SK-N-SH (cell line): ENCODE data around the gene SNX17. TPM values are rescaled to one million over a fixed set of nuclear protein-coding genes. Genes with fewer than 3 reads are reported as not detected.

Experiments
- CTCF ChIA-PET: fragments of 300-600, 350-600 bp; formaldehyde crosslinking; extraction: SDS; loops from one replicate; lab custom pipeline; 2021; lab: Yijun Ruan, JAX
- POLR2A ChIA-PET: fragments of 350-600 bp; sonication (Branson Sonifier 250); formaldehyde crosslinking; extraction: SDS; loops from one replicate; lab custom pipeline; 2020; ENCODE audit warnings: antibody characterized with exemption, inconsistent platforms; lab: Yijun Ruan, JAX
- DNase-seq: peaks from one replicate; pipeline ENCODE4 v3.0.0; 2012
- H2AFZ ChIP-seq: fragments of 200-600 bp; sonication (generic); 2 replicates; pipeline ENCODE4 v1.8.1; 2016; ENCODE audit warnings: antibody characterized with exemption, mild to moderate bottlenecking, low read depth
- H3F3A ChIP-seq: fragments of 200-600 bp; sonication (generic); replicated peaks from 2 replicates; pipeline ENCODE3; 2016; ENCODE audit warnings: antibody characterized with exemption, mild to moderate bottlenecking; ENCODE audit not compliant: insufficient read depth
- H3K27ac ChIP-seq, 2 experiments: fragments of 200-500 bp in 1 of 2; fragments of 200-600 bp in 1 of 2; sonication (Bioruptor generic) in 1 of 2; sonication (generic), shearing (Covaris generic) in 1 of 2; 2 replicates each; pipeline versions ENCODE4 v1.5.1 to v1.6.1; 2014 to 2016; ENCODE audit warnings: low read depth in 2 of 2, inconsistent platforms in 1 of 2, low read length in 1 of 2, mild to moderate bottlenecking in 1 of 2, mixed read lengths in 1 of 2
- H3K27me3 ChIP-seq: fragments of 200-600 bp; sonication (generic), shearing (Covaris generic); 2 replicates; pipeline ENCODE4 v1.6.1; 2016; ENCODE audit warnings: mixed run types; ENCODE audit not compliant: insufficient read depth
- H3K36me3 ChIP-seq, 2 experiments: fragments of 200-500 bp in 1 of 2; fragments of 200-600 bp in 1 of 2; sonication (Bioruptor generic) in 1 of 2; sonication (generic) in 1 of 2; replicated peaks in 1 of 2; 2 replicates each; pipeline versions ENCODE3 to v1.5.1; 2014 to 2016; ENCODE audit warnings: low read length in 1 of 2, mild to moderate bottlenecking in 1 of 2; ENCODE audit not compliant: insufficient read depth in 2 of 2, control insufficient read depth in 1 of 2
- H3K4me1 ChIP-seq, 2 experiments: fragments of 200-500 bp in 1 of 2; fragments of 200-600 bp in 1 of 2; sonication (Bioruptor generic) in 1 of 2; sonication (generic), shearing (Covaris generic) in 1 of 2; 2 replicates each; pipeline versions ENCODE4 v1.5.1 to v1.6.1; 2014 to 2016; ENCODE audit warnings: low read depth in 1 of 2, low read length in 1 of 2, mixed run types in 1 of 2; ENCODE audit not compliant: insufficient read depth in 2 of 2, control insufficient read depth in 1 of 2
- H3K4me2 ChIP-seq: fragments of 200-600 bp; sonication (generic), shearing (Covaris generic); 2 replicates; pipeline ENCODE4 v1.6.1; 2017; ENCODE audit warnings: mixed run types
- H3K4me3 ChIP-seq, 2 experiments: fragments of 200-500 bp in 1 of 2; fragments of 200-600 bp in 1 of 2; sonication (Bioruptor generic) in 1 of 2; sonication (generic), shearing (Covaris generic) in 1 of 2; 2 replicates each; pipeline versions ENCODE4 v1.5.1 to v1.8.1; 2014 to 2016; ENCODE audit warnings: low read depth in 2 of 2, inconsistent platforms in 1 of 2, low read length in 1 of 2, mild to moderate bottlenecking in 1 of 2, mixed read lengths in 1 of 2, moderate library complexity in 1 of 2
- H3K79me2 ChIP-seq: fragments of 200-600 bp; sonication (generic); 2 replicates; pipeline ENCODE4 v1.8.1; 2017; ENCODE audit warnings: mild to moderate bottlenecking; ENCODE audit not compliant: insufficient read depth
- H3K9ac ChIP-seq: fragments of 200-600 bp; sonication (generic); 2 replicates; pipeline ENCODE4 v1.6.1; 2017; ENCODE audit warnings: mixed run types
- H3K9me2 ChIP-seq: fragments of 200-600 bp; sonication (generic); 2 replicates; pipeline ENCODE4 v1.6.1; 2017; ENCODE audit warnings: mixed run types
- H3K9me3 ChIP-seq: fragments of 200-600 bp; sonication (generic); 2 replicates; pipeline ENCODE4 v1.6.1; 2017; ENCODE audit warnings: mixed run types, mild to moderate bottlenecking, moderate library complexity
- H4K20me1 ChIP-seq: fragments of 200-600 bp; sonication (generic); 2 replicates; pipeline ENCODE4 v1.6.1; 2017; ENCODE audit warnings: mild to moderate bottlenecking, mixed run types; ENCODE audit not compliant: insufficient read depth
- CTCF ChIP-seq: fragments of 200-600 bp; sonication (generic); IDR thresholded peaks from 2 replicates; pipeline ENCODE4 v1.6.1; 2017; ENCODE audit warnings: antibody characterized with exemption, mild to moderate bottlenecking, moderate library complexity
- GATA2 ChIP-seq: sonication (generic); formaldehyde crosslinking; IDR thresholded peaks from 2 replicates; pipeline ENCODE4 v1.5.0; 2020; ENCODE audit warnings: mild to moderate bottlenecking, missing genetic modification reagents
- JUND ChIP-seq: IDR thresholded peaks from 2 replicates; pipeline ENCODE4 v1.4.0; 2012
- NFIC ChIP-seq: IDR thresholded peaks from 2 replicates; pipeline ENCODE4 v1.4.0; 2012; ENCODE audit warnings: borderline replicate concordance
- POLR2AphosphoS5 ChIP-seq: IDR thresholded peaks from 2 replicates; pipeline ENCODE4 v1.6.1; 2012; ENCODE audit warnings: low read depth, low read length
- RCOR1 ChIP-seq: fragments of 150-350 bp; IDR thresholded peaks from 2 replicates; pipeline ENCODE4 v1.6.1; 2017; ENCODE audit warnings: antibody characterized with exemption, low read length
- RFX5 ChIP-seq: IDR thresholded peaks from 2 replicates; pipeline ENCODE4 v1.6.1; 2012; ENCODE audit warnings: mild to moderate bottlenecking, improper control_type of control experiment, low read length
- RXRA ChIP-seq: IDR thresholded peaks from 2 replicates; pipeline ENCODE4 v1.4.0; 2012; ENCODE audit warnings: low read depth, mild to moderate bottlenecking, borderline replicate concordance
- SIN3A ChIP-seq: IDR thresholded peaks from 2 replicates; pipeline ENCODE4 v1.6.1; 2012; ENCODE audit warnings: low read depth, mild to moderate bottlenecking, low read length, moderate library complexity, borderline replicate concordance
- SMC3 ChIP-seq: IDR thresholded peaks from 2 replicates; pipeline ENCODE4 v1.6.1; 2012; ENCODE audit warnings: low read depth, low read length, improper control_type of control experiment
- TCF12 ChIP-seq: IDR thresholded peaks from 2 replicates; pipeline ENCODE4 v1.4.0; 2012
- TEAD4 ChIP-seq: IDR thresholded peaks from 2 replicates; pipeline ENCODE4 v1.4.0; 2012; ENCODE audit warnings: mild to moderate bottlenecking, borderline replicate concordance; ENCODE audit not compliant: insufficient read depth
- USF1 ChIP-seq: IDR thresholded peaks from 2 replicates; pipeline ENCODE4 v1.4.0; 2012; ENCODE audit warnings: low read depth, borderline replicate concordance
- YY1 ChIP-seq: IDR thresholded peaks from 2 replicates; pipeline ENCODE4 v1.4.0; 2012; ENCODE audit warnings: low read depth, mild to moderate bottlenecking
- WGBS: methylation state at CpG from one replicate; pipeline ENCODE4 v1.1.6; 2017; ENCODE audit warnings: low lambda C conversion rate; 5-methylcytosine and 5-hydroxymethylcytosine counted together
- polyA plus RNA-seq, 3 experiments: library from polyadenylated mRNA; depleted of rRNA; stranded (reverse); fragments of >200 nt; gene quantifications; 2 replicates each; pipeline ENCODE4 v1.2.3, GENCODE V29; 2012
- TF ChIP-seq, protein P1 (sequence below): IDR thresholded peaks from 2 replicates; pipeline ENCODE4 v1.4.0; 2012; ENCODE audit warnings: low read depth

The SNX17 gene
- polyA plus RNA-seq, 1 of the 3 experiments (the other 2 are of a cell fraction) = 145 TPM

DNA sequence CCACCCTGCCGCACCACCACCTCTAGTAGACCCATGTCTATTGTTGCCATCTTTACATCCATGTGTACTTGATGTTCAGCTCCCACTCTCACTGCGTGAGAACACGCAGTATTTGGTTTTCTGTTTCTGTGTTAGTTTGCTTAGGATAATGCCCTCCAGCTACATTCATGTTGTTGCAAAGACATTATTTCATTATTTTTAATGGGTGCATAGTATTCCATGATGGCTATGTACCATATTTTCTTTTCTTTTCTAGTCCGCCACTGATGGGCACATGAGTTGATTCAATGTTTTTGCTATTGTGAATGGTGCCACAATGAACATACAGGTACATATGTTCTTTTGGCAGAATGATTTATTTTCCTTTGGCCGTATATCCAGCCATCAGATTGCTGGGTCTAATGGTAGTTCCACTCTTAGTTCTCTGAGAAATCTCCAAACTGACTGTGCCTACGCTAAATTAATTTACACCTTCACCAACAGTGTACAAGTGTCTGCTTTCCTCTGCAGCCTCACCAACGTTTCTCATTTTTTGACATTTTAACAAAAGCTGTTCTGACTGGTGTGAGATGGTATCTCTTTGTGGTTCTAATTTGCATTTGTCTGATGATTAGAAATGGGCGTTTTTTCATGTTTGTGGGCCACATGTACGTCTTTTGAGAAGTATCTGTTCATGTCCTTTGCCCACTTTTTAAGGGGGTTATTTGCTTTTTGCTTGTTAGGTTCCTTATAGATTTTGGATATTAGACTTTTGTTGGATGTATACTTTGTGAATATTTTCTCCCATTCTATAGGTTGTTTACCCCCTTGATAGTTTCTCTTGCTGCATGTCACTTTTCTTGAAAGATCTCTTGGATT is 20.6 kb downstream of the SNX17 start:
- ChIA-PET CTCF (interaction anchor here (0.6 kb wide), 1 partner anchor 292 kb away, joined by 3 read pairs; no protein-coding TSS in a partner anchor), POLR2A (no interaction called here)
- Histone ChIP-seq H3K9me2 (no peaks in the 10 kb centered on the region), H3K36me3 (peaks cover 8 to 22% of the 10 kb centered on the region in 2 experiments), H3K27ac (no peak overlapping the region), H3K4me2 (no peak overlapping the region), H3K27me3 (no peaks in the 10 kb centered on the region), H3K4me3 (no peak overlapping the region), H3K4me1 (no peaks in the 10 kb centered on the region), H3F3A (peaks cover 17% of the 10 kb centered on the region), H3K9ac (no peak overlapping the region), H3K79me2 (peaks cover 99% of the 10 kb centered on the region), H2AFZ (no peak overlapping the region), H3K9me3 (no peaks in the 10 kb centered on the region), H4K20me1 (peaks cover 53% of the 10 kb centered on the region)
- TF ChIP-seq SMC3 (no peak), JUND (no peak), RXRA (no peak), YY1 (no peak), RFX5 (no peak), CTCF (no peak), NFIC (no peak), GATA2 (CRISPR knock-in tag) (no peak), RCOR1 (no peak), TEAD4 (no peak), SIN3A (no peak), POLR2AphosphoS5 (no peak)
- TF ChIP-seq, protein P1, sequence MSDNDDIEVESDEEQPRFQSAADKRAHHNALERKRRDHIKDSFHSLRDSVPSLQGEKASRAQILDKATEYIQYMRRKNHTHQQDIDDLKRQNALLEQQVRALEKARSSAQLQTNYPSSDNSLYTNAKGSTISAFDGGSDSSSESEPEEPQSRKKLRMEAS = no peak
- 89% methylated on average over 9 of the region's 9 CpGs for WGBS
- no peak for DNase-seq

GRCh38 chr2:27393225-27393624 is 22.8 kb downstream of the SNX17 start:
- TF ChIP-seq TCF12 (no peak), USF1 (no peak)
- no peak for DNase-seq
- no peaks in the 10 kb centered on the region for H3K27me3 ChIP-seq
- peaks cover 100% of the 10 kb centered on the region for H3K79me2 ChIP-seq
- H2AFZ ChIP-seq = no peak overlapping the region
- ChIA-PET POLR2A (no interaction called here), CTCF (interaction anchor here (1.7 to 1.8 kb wide), 2 partner anchors 13 to 37 kb away, joined by 4 to 6 read pairs; partner anchors contain the start of gene ZNF513)
- H3K4me3 ChIP-seq = no peak overlapping the region
- H3K4me2 ChIP-seq = no peak overlapping the region
- H3K27ac ChIP-seq = no peak overlapping the region
- H3F3A ChIP-seq = peaks cover 13% of the 10 kb centered on the region
- WGBS = 99% methylated on average over 33 of the region's 33 CpGs
- no peaks in the 10 kb centered on the region for H3K4me1 ChIP-seq
- no peaks in the 10 kb centered on the region for H3K9me3 ChIP-seq
- peaks cover 75% of the 10 kb centered on the region for H4K20me1 ChIP-seq
- H3K9me2 ChIP-seq = no peaks in the 10 kb centered on the region
- peaks cover 2 to 9% of the 10 kb centered on the region in 2 experiments for H3K36me3 ChIP-seq
- H3K9ac ChIP-seq = no peak overlapping the region
